NCI-H1417 (cell line): ENCODE data around the gene MED13L.

ENCODE experiments used
- DNase-seq, 3 experiments: peaks; one replicate each; lab custom pipeline; 2025; lab: John Stamatoyannopoulos, UW

Gene MED13L

GRCh38 chr12:116277467-116278278 lies at the start of gene MED13L:
TSS of gene MED13L (minus strand) at chr12:116277693. CDS start at chr12:116277131, 562 bp downstream.
- peak; percentile 91 to 94 (median 92) for DNase-seq

GRCh38 chr12:116325336-116325664 lies 47.8 kb upstream of the MED13L start:
- DNase-seq = no peak

GRCh38 chr12:116324654-116325335 lies 47.3 kb upstream of the MED13L start:
- DNase-seq = no peak

GRCh38 chr12:116323406-116324386 lies 46.2 kb upstream of the MED13L start:
- no peak for DNase-seq

- peak in 1 of 3 experiments; percentile 2 for DNase-seq
These were observed 44.4 kb upstream of the MED13L start for GRCh38 chr12:116321913-116322312.

GRCh38 chr12:116320791-116321217 lies 43.3 kb upstream of the MED13L start:
- DNase-seq = no peak

- DNase-seq = no peak
These were observed 42.6 kb upstream of the MED13L start for GRCh38 chr12:116319898-116320621.

- DNase-seq = peak in 1 of 3 experiments; percentile 31
These were observed 41.9 kb upstream of the MED13L start for GRCh38 chr12:116319233-116319897.

- DNase-seq = peak in 1 of 3 experiments; percentile 58
These were observed 41.2 kb upstream of the MED13L start for GRCh38 chr12:116318576-116319232.

GRCh38 chr12:116317986-116318575 lies 40.6 kb upstream of the MED13L start:
- DNase-seq = no peak

GRCh38 chr12:116317139-116317538 lies 39.6 kb upstream of the MED13L start:
- DNase-seq = no peak

GRCh38 chr12:116314477-116314876 lies 37.0 kb upstream of the MED13L start:
- no peak for DNase-seq

GRCh38 chr12:116313194-116313927 lies 35.9 kb upstream of the MED13L start:
- peak in 2 of 3 experiments; percentile 11 to 47 for DNase-seq

- no peak for DNase-seq
These were observed 32.6 kb upstream of the MED13L start for GRCh38 chr12:116310082-116310481.

GRCh38 chr12:116309343-116309742 lies 31.9 kb upstream of the MED13L start:
- DNase-seq = no peak

- no peak for DNase-seq
These were observed 31.2 kb upstream of the MED13L start for GRCh38 chr12:116308647-116309046.

GRCh38 chr12:116306968-116307367 lies 29.5 kb upstream of the MED13L start:
- no peak for DNase-seq

- no peak for DNase-seq
These were observed 29.0 kb upstream of the MED13L start for GRCh38 chr12:116306506-116306905.

- DNase-seq = no peak
These were observed 27.1 kb upstream of the MED13L start for GRCh38 chr12:116304621-116305020.
